NCI-H446 (cell line): ENCODE data around the gene CABLES1.

Experiments
- DNase-seq, 2 experiments: peaks; one replicate each; lab custom pipeline; 2025; lab: John Stamatoyannopoulos, UW

Gene CABLES1

GRCh38 chr18:23223641-23224040 is 88.4 kb downstream of the CABLES1 start:
- DNase-seq: no peak

GRCh38 chr18:23225503-23225902 is 90.2 kb downstream of the CABLES1 start:
- peak in 1 of 2 experiments; percentile 19 for DNase-seq

GRCh38 chr18:23226391-23226790 is 91.1 kb downstream of the CABLES1 start:
- DNase-seq: no peak

GRCh38 chr18:23226930-23227725 is 91.8 kb downstream of the CABLES1 start:
- no peak for DNase-seq

GRCh38 chr18:23227726-23228070 is 92.4 kb downstream of the CABLES1 start:
- DNase-seq: no peak

GRCh38 chr18:23228102-23229061 is 93.1 kb downstream of the CABLES1 start:
- DNase-seq: peak in 1 of 2 experiments; percentile 21

- DNase-seq: no peak
Observed at GRCh38 chr18:23229472-23229871, 94.2 kb downstream of the CABLES1 start.

- DNase-seq: no peak
Observed at GRCh38 chr18:23230686-23231085, 95.4 kb downstream of the CABLES1 start.

GRCh38 chr18:23231340-23232021 is 96.2 kb downstream of the CABLES1 start:
- DNase-seq: no peak

- DNase-seq: no peak
Observed at GRCh38 chr18:23232331-23232730, 97.0 kb downstream of the CABLES1 start.

- no peak for DNase-seq
Observed at GRCh38 chr18:23234619-23235018, 99.3 kb downstream of the CABLES1 start.

- DNase-seq: no peak
Observed at GRCh38 chr18:23235336-23235735, 100.1 kb downstream of the CABLES1 start.

GRCh38 chr18:23235860-23236259 is 100.6 kb downstream of the CABLES1 start:
- DNase-seq: no peak

GRCh38 chr18:23236876-23237468 is 101.7 kb downstream of the CABLES1 start:
- DNase-seq: no peak

GRCh38 chr18:23237524-23238151 is 102.4 kb downstream of the CABLES1 start:
- no peak for DNase-seq

- no peak for DNase-seq
Observed at GRCh38 chr18:23238152-23238531, 102.9 kb downstream of the CABLES1 start.

- no peak for DNase-seq
Observed at GRCh38 chr18:23238651-23239349, 103.5 kb downstream of the CABLES1 start.

- no peak for DNase-seq
Observed at GRCh38 chr18:23239350-23239692, 104.0 kb downstream of the CABLES1 start.

GRCh38 chr18:23239885-23240608 is 104.8 kb downstream of the CABLES1 start:
- peak in 1 of 2 experiments; percentile 7 for DNase-seq

GRCh38 chr18:23240609-23240930 is 105.3 kb downstream of the CABLES1 start:
- no peak for DNase-seq
